Measurements from ENCODE around the gene MAOA.
A peak's percentile ranks its signal among the peaks of the same experiment; 100 is the strongest.

The MAOA gene

GRCh38 chrX:43643662-43644061, 12.4 kb upstream of the MAOA start:
- TF ChIP-seq CTCF (conservative IDR thresholded peaks at IDR 0.05; ENCODE audit: low read depth, low read length): no peak
- H3K4me3 ChIP-seq (ENCODE audit: low read length): no peak overlapping the region
- DNase-seq (ENCODE audit: low read depth): no peak

- DNase-seq (ENCODE audit: low read depth): peak; percentile 28
- TF ChIP-seq CTCF (conservative IDR thresholded peaks at IDR 0.05; ENCODE audit: low read depth, low read length): no peak
- no peak overlapping the region for H3K4me3 ChIP-seq (ENCODE audit: low read length)
Observed at GRCh38 chrX:43644124-43644701, 11.9 kb upstream of the MAOA start.

GRCh38 chrX:43646800-43647199, 9.3 kb upstream of the MAOA start:
- no peak for TF ChIP-seq CTCF (conservative IDR thresholded peaks at IDR 0.05; ENCODE audit: low read depth, low read length)
- no peak for DNase-seq (ENCODE audit: low read depth)
- H3K4me3 ChIP-seq (ENCODE audit: low read length): no peak overlapping the region

- peak; percentile 64 for DNase-seq (ENCODE audit: low read depth)
- peak; percentile 21 for TF ChIP-seq CTCF (conservative IDR thresholded peaks at IDR 0.05; ENCODE audit: low read depth, low read length)
- H3K4me3 ChIP-seq (ENCODE audit: low read length): peak overlapping the region; percentile 60
Observed at GRCh38 chrX:43654431-43655150, 1.5 kb upstream of the MAOA start.

GRCh38 chrX:43655151-43656004, 721 bp upstream of the MAOA start:
- DNase-seq (ENCODE audit: low read depth): no peak
- peak overlapping the region; percentile 60 for H3K4me3 ChIP-seq (ENCODE audit: low read length)
- TF ChIP-seq CTCF (conservative IDR thresholded peaks at IDR 0.05; ENCODE audit: low read depth, low read length): no peak

- no peak for TF ChIP-seq CTCF (conservative IDR thresholded peaks at IDR 0.05; ENCODE audit: low read depth, low read length)
- DNase-seq (ENCODE audit: low read depth): no peak
- H3K4me3 ChIP-seq (ENCODE audit: low read length): no peak overlapping the region
Observed at GRCh38 chrX:43657671-43658070, 1.6 kb downstream of the MAOA start.

Measured in retinal pigment epithelial cell (primary cell).